HG03025 (cell line): ENCODE measurements around the gene ELP1.
A peak's percentile ranks its signal among the peaks of the same experiment; 100 is the strongest.
"Not testable (repeated sequence)": the region's sequence is repeated elsewhere in the genome, so short reads cannot be mapped to it uniquely, and the experiment has no call there.

ENCODE experiments used
- ATAC-seq: cut with Tn5 transposase; IDR thresholded peaks from one replicate; pipeline ENCODE4 v1.9.1; 2021; ENCODE audit warnings: mild to moderate bottlenecking, moderate library complexity; ENCODE audit not compliant: unreplicated experiment, low FRiP score

ELP1 gene, protein sequence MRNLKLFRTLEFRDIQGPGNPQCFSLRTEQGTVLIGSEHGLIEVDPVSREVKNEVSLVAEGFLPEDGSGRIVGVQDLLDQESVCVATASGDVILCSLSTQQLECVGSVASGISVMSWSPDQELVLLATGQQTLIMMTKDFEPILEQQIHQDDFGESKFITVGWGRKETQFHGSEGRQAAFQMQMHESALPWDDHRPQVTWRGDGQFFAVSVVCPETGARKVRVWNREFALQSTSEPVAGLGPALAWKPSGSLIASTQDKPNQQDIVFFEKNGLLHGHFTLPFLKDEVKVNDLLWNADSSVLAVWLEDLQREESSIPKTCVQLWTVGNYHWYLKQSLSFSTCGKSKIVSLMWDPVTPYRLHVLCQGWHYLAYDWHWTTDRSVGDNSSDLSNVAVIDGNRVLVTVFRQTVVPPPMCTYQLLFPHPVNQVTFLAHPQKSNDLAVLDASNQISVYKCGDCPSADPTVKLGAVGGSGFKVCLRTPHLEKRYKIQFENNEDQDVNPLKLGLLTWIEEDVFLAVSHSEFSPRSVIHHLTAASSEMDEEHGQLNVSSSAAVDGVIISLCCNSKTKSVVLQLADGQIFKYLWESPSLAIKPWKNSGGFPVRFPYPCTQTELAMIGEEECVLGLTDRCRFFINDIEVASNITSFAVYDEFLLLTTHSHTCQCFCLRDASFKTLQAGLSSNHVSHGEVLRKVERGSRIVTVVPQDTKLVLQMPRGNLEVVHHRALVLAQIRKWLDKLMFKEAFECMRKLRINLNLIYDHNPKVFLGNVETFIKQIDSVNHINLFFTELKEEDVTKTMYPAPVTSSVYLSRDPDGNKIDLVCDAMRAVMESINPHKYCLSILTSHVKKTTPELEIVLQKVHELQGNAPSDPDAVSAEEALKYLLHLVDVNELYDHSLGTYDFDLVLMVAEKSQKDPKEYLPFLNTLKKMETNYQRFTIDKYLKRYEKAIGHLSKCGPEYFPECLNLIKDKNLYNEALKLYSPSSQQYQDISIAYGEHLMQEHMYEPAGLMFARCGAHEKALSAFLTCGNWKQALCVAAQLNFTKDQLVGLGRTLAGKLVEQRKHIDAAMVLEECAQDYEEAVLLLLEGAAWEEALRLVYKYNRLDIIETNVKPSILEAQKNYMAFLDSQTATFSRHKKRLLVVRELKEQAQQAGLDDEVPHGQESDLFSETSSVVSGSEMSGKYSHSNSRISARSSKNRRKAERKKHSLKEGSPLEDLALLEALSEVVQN (N-terminal part only)

DNA sequence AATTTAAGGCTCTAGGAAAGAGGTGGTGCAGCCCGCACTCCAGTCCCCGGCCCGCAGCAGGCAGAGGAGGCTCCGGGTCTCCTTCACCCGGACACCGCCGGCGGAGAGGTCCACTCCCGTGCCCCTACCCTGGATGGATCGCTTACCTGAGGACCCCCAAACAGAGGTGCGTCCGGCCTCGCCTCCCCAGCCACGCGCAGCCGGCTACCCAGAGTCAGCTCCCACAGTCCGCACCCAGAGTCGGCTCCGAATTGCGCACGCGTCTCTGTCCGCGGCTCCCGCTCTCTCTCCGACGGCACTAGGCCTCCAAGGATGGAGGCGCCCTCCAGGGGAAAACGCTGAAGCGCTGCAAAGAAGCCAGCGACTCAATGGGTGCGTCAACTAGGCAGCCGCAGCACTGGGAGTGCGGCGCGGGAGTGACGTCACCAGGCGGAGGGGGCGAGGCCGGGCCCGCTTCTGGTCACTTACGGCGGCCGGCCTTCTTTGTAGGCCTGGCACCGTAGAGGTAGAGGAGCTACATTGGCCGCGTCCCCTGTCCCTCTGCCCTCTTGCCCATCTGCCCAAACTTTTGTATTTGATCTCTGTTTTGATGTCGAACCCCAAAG is at the start of gene ELP1:
ELP1 (minus strand) TSS at position 407 of the 605 bp plus-strand sequence. CDS start 2,978 bp downstream, outside the sequence.
- ATAC-seq, result peak; percentile 86

DNA sequence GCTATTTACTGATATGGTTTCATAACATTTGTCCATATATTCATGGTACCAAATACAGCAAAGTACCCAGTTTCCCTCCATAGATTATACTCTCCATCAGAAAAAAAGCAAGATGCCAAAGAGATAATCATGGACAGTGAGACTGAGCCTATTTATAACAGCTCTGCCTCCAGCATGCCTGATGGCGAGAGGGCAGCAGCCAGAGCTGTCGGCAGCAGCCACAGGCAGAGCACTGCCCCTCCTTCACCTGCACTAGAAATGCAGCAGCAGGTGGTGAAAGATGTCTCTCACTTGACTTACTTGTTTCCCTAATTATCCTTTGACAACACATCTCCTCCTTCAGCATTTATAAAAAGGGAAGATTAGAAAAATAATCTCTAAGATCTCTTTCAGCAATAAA is 47.0 kb upstream of the ELP1 start:
- no peak for ATAC-seq

DNA sequence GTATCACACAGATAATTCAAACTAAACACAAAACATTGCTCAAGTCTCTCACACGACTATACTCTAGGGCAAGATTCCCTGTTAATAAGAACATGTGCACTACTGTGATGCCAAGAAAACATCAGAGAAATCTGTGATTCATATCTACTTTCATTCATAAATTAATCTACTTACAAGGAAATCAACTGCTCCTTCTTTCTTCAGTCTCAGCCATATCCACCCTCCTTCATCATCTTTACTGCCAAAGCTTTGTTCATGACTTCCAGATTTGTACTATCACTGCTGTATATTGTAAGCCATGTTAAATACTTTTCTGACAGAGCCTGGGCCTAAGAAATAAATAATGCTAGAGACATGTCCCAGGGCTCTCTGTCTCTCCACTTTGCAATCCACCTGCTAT is 44.3 kb upstream of the ELP1 start:
- no peak for ATAC-seq

DNA sequence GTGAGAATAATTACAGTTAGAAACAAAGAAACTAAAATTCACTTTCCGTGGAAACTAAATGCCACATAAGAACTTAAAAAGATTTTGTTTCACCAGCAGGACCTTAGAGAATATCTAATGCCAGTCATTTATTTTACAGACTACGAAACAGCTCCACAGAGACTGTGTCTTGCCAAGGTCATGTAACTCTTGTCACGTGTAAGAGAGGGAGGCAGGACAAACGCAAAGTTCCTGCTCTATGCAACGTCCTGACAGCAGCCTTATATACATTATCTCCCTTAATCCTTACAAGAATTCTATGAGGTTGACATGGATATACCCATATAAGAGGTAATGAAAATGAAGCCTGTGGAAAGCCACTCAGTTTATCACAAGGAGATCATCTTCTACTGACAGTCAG is 40.0 kb upstream of the ELP1 start:
- no peak for ATAC-seq

DNA sequence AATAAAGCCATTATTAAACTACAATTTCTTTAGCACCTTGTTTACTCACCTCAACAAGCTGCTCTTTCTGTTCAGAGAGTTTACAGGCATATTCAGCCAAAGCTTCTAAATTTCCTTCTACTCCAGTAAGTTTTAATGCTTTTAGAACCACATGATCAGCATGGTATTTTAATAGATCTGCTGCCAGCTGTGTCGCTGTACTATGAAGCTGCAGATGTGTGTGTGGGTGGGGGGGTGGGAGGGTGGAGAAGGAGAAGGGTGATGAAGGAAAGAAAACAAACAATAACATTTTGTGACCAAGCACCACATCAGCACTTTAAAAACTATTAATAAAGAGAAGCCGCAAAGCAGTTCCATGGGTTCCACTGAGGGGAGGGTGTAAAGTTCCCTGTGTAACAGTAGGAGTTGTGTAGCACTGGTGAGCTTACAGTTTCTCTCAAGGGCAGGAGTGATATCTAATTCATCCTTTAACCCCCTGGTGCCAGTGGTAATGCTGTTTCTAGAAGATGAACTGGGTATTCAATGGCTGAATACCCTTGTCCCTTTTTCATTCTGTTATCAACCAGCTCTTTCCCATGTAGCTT is 38.8 kb upstream of the ELP1 start:
- ATAC-seq, result no peak

DNA sequence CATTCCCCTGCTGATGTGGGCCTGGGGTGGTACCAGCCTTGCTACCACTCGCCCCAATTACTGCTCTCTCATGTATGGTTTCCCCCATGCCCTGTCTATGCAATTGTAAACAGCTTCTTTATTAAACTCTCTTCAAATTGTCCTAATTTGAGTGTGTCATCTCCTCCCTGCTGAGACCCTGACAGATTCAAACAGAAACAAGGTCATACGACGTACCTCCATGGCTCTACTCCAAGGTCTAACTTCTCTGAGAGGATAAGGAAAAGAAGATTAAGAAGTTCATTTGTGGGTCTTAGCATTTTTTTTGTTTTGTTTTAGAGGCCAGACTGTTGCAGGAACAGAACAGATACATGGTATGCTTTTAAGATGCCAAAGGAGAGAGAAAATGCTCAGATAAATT is 38.3 kb upstream of the ELP1 start:
- no peak for ATAC-seq

DNA sequence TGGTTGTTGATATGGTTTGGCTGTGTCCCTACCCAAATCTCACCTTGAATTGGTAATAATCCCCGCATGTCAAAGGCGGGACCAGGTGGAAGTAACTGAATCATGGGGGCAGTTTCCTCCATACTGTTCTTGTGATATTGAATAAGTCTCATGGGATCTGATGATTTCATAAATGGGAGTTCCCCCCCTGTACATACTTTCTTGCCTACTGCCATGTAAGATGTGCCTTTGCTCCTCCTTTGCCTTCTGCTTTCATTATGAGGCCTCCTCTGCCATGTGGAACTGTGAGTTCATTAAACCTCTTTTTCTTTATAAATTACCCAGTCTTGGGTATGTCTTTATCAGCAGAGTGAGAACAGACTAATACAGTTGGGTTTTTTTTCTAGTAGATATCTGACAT is 37.5 kb upstream of the ELP1 start:
- ATAC-seq, result not testable (repeated sequence)

DNA sequence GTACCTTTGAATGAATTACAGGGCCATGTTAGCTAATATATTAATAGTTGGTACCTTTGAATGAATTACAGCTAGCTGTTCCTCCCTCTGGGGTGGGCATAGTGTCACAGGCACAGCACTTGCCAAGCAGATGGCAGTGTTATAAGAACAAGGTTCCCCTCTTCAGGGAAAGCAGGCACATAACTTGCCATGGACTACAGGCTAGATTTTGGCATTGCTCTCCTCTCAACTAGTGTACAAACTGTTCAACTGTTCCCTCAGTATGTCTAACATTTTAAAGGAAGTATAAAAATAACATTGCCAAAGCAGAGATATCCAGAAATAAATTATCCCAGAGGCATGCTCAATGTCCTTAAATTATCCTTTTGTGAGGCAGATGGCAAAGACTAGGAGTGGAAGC is 34.0 kb upstream of the ELP1 start:
- no peak for ATAC-seq

DNA sequence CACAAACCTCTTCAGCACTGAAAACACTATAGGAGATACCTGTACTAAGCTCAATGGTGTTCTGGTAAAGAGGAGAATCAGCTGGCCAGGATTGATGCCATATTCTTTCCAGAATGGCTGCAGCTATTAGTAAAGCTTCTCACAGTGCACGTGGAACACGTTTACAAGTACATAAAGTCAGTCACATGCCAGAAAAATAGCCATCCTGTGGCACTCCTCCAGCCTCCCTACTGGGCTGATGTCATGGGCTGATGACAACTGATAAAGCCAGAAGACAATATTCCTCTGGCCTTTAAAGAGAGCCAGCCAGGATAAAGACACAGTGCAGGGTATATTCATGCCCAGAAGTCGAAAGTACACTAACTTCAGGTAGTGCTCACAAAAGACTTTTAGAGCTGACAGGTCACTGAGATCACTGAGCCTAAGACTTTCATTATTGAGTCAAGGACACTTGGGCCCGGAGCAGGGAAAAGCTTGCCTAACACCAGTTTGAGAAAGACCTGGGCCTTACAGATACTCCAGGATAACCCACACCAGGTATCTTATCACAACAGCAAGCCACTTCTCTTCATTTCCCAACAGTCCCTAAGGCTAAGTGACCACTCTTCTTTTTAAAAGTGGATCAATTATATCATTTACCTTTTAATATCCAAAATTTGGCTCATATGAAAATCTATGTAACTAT is 29.7 kb upstream of the ELP1 start:
- ATAC-seq, result no peak

DNA sequence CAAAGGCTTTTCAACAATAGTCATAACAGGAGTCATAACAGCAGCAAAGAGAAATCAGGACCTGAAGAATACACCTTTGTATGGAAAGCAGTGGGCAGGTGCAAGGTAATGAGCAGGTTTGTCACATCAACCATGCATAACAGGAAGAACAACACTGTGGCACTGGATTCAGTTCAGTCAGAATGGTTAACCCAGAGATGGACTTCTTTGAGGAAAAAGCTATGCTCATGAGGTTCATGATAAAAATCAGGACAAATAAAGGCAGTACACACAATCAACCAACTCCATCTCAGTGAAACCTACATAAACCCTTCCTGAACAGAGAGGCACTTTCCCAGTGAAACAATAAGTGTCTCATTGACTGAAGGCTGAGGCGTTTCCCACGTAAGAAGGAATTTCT is 27.2 kb upstream of the ELP1 start:
- ATAC-seq, result no peak

DNA sequence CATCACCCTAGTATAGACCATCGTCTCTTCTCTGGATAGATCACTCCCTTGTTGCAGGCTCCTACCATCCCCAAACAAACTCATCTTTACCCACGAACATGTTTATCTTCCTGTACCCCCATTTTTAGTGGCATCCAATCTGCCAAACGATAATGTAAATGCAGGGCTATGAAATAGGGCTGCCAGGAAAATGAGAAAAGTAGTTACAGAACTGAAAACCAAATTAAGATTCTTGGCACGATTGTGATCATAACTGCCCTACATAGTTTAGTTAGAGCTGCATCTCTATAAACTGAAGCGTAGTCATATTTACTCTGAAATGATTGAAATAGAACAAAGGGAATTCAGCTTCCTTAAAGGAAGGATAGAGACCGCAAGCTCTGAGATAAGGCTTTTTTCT is 26.4 kb upstream of the ELP1 start:
- no peak for ATAC-seq

DNA sequence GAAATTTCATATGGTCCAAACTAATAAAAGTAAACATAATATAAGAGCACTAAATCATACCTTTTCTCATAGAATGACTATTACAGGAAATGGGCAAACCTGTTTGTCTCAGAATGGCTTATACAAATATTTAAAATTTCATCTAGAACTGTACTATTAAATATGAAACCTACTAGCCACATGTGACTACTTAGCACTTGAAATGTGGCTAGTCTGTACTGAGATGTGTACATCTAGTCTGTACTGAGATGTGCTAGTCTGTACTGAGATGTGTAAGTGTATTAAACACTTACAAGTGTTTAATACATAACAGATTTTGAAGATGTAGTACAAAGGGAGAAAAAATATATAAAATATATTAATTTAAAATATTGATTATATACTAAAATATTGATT is 22.7 kb upstream of the ELP1 start:
- no peak for ATAC-seq

DNA sequence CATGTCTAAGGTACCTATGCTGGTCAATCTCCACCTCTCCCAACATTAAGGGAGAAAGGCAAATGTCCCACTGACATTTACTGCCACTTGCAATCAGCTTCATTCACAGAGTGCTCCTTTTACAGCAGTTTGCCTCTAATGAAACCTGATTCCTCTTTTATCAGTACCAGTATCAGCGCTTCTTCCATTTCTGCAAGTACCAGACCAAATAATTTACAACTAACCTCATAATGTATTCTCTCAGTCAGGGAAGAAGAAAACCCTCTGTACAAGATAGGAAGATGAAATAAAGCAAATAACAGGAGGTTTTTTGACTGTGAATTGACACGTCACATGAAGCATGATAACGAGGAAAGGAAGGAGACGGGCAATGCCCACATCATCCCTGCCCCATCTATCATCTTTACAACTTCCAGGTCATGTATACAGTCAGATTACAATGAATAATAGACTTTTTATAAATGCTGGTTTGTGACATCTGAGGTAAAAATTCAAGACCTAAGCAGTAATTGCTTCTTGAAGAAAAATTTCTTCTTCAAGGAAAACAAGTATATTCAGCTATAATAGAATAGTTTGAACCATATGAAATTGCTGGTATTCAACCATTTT is 22.2 kb upstream of the ELP1 start:
- no peak for ATAC-seq

DNA sequence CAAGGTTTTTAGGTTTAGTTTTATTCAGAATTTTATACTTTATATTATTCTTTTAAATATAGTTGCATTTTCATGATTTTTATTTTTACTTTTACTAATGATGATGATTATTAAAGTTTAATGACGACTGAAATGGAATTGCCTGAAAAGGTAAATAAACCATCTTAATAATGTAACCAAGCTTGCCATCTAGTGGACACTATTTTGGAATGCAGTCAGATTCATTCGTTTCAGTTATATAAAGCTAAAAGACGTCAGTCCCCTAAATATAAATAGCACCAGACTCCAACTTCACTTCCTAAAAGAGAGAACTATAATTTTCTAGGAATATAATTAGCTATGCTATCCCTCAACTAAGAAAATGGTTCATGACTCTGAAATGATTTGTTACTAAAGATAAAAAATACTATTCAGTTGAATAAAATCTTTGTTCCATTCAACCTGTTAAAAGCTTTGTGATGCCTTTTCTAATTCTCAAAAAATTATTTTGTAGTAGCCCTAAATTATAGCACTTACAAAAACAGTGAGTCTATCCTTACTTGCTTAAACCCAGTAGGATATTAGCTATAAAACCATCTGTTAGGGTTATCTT is 20.2 kb upstream of the ELP1 start:
- no peak for ATAC-seq

DNA sequence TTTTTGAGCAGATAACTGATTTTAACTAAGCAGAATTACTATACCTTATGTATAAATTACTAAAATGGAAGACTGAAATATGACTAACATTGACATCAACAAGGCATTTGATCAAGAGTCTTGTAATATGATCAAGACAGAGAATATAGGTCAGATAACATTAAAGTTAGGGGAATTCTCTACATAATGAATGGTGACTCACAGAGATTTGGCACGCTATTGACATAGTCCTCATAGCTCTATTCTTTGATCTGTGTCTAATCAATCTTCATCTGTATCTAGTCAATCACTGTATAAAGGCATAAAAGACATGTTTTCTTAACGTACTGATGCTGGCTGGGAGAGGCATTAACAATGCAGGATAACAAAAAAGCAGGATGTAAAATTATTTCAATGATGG is 17.7 kb upstream of the ELP1 start:
- ATAC-seq, result no peak

DNA sequence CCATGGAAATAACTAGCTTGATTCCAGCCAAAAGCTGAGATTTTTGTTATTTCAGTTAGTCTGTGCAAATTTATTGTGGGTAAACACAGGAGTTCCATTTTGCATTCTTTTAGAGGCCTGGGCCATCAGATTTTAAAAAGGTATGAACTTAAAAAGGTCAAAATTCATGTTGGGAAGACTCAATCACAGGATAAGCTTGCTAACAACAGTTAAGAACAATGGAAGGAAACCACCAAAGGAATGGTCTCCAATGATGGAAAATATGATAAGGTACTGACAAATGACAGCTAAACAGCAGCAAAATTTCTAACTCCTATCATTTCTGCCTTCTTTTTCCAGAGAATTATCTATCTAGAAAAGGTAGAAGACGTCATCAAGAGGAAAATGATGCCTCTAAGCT is 16.2 kb upstream of the ELP1 start:
- no peak for ATAC-seq

DNA sequence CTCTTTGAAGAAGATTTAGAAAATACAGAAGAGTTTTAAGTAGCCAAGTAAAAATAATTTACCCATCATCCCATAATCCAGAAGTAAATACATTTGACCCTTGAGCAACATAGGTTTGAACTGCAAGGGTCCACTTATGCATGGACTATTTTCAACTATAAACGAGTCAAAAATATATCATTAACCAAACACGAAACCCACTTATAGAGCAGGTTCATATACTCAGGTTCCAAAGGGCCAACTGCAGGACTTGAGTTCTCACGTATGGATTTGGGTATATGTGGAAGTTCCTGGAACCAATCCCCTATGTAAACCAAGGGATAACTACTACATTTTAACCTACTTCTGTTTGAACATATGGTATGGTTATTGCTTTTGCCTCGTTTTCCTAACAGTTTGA is 6.1 kb upstream of the ELP1 start:
- no peak for ATAC-seq

DNA sequence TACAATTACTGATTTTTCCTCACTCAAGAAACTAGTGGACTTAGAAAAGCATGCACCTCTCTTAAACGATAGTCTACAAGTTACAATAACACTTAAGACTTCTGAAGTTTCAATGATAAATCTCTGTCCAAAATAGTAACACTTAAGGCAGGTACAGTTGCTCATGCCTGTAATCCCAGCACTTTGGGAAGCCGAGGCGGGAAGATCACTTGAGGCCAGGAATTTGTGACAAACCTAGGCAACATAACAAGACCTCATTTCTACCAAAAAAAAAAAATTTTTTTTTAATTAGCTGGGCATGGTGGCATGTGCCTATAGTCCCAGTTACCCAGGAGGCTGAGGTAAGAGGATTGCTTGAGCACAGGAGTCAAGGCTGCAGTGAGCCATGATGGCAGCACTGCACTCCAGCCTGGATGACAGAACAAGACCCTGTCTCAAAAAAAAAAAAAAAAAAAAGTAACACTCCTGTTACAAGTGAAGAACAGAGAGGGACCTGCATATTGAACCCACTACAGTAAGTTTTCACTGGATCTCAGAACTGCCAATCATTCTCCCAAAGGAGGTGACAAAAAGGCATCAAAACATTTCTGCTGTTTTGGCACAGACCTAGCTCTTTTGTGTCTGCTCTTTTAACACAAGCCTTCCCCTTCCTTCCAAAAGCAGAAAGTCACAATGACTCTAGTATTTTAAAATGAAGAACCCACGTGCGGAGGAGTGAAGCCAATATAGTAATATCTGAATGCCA is 3.8 kb upstream of the ELP1 start:
- no peak for ATAC-seq
